Spleen (tissue), 7 donors: ENCODE measurements around the gene ANP32A.

Experiments
- POLR2A ChIP-seq, 3 donors: fragments of 450-650 bp; IDR thresholded peaks; one replicate each; pipeline ENCODE4 v1.5.1; 2017; ENCODE audit warnings: antibody characterized with exemption in 3 of 3, mild to moderate bottlenecking in 1 of 3
- POLR2AphosphoS5 ChIP-seq, 3 donors: sonication (generic); formaldehyde crosslinking; IDR thresholded peaks; one replicate each; pipeline ENCODE4 v1.5.1; 2017; ENCODE audit warnings: antibody characterized with exemption in 3 of 3
- TF ChIP-seq, protein P1 (sequence below), 11 experiments: fragments of 200-600 bp in 7 of 11; fragments of 450-650 bp in 4 of 11; sonication (generic) in 4 of 11; IDR thresholded peaks in 8 of 11; conservative IDR thresholded peaks in 3 of 11; 1 replicate in 7 of 11; 2 replicates in 4 of 11; pipeline versions ENCODE4 v1.4.0 to v1.8.0; 2016 to 2021; ENCODE audit warnings: antibody characterized with exemption in 11 of 11, inconsistent platforms in 4 of 11, mild to moderate bottlenecking in 1 of 11
- donor health status: DM: no; HTN: no; CAD: no; lungs with moderate emphysema.
- donor health status: DM: no; HTN: no; CAD: no.
- donor health status: DM: no; HTN: no; CAD: no.

DNA sequence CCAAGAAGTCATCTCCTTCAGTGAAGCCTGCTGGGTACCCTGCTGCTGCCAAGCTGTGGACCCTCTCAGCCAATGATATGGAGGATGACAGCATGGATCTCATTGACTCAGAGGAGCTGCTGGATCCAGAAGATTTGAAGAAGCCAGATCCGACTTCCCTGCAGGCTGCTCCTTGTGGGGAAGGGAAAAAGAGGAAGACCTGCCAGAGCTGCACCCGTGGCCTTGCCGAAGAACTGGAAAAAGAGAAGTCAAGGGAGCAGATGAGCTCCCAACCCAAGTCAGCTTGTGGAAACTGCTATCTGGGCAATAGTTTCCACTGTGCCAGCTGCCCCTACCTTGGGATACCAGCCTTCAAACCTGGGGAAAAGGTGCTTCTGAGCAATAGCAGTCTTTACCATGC is 13.7 kb upstream of the ANP32A start:
- TF ChIP-seq, protein P1, sequence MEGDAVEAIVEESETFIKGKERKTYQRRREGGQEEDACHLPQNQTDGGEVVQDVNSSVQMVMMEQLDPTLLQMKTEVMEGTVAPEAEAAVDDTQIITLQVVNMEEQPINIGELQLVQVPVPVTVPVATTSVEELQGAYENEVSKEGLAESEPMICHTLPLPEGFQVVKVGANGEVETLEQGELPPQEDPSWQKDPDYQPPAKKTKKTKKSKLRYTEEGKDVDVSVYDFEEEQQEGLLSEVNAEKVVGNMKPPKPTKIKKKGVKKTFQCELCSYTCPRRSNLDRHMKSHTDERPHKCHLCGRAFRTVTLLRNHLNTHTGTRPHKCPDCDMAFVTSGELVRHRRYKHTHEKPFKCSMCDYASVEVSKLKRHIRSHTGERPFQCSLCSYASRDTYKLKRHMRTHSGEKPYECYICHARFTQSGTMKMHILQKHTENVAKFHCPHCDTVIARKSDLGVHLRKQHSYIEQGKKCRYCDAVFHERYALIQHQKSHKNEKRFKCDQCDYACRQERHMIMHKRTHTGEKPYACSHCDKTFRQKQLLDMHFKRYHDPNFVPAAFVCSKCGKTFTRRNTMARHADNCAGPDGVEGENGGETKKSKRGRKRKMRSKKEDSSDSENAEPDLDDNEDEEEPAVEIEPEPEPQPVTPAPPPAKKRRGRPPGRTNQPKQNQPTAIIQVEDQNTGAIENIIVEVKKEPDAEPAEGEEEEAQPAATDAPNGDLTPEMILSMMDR (IDR thresholded peaks at IDR 0.05 in 8 of 11, conservative IDR thresholded peaks at IDR 0.05 in 3 of 11) = no peak
- TF ChIP-seq POLR2A (IDR thresholded peaks at IDR 0.05) = no peak
- no peak for TF ChIP-seq POLR2AphosphoS5 (IDR thresholded peaks at IDR 0.05)
